ENCODE results near the gene CFAP221.

CFAP221 gene

DNA sequence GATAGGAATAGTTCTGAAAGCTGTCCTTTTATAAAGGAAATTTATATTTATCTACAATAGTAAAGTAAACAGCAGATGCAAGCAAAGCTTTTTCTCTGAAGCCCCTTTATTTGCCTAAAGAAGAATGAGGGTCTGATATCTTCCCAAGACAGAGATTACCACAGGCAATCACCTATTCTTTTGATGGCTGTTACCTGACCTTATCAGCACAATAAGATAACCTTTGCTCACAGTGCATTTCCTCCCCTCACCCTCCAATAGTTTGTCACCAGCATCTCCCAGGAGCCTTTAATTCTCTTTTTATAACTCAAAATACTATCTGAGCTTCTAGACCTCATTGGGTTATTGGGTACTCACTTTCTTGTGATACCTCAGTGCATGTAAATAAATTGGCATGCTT, 6.5 kb upstream of the CFAP221 start:
- no peak for DNase-seq

DNA sequence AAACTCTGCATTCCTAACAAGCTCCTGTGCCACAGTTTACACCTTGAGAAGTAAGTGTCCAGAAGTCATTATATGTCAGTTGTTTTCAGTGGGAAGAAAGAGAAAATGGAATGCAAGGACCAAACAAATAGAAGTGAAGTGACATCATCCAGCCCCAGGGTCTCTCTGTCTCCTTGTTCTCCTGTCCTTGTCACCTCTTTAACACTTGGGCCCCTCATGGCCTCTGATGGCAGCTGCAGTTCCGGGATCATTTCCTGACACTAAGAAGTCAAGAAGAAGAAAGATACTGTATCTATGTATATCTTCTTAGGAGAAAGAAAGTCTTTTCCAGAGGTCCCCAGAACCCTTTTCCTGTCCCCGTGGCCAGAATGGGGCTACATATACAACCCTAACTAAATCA, 2.8 kb upstream of the CFAP221 start:
- no peak for DNase-seq

- no peak for DNase-seq
These were observed 758 bp downstream of the CFAP221 start for GRCh38 chr2:119544939-119545475.

DNA sequence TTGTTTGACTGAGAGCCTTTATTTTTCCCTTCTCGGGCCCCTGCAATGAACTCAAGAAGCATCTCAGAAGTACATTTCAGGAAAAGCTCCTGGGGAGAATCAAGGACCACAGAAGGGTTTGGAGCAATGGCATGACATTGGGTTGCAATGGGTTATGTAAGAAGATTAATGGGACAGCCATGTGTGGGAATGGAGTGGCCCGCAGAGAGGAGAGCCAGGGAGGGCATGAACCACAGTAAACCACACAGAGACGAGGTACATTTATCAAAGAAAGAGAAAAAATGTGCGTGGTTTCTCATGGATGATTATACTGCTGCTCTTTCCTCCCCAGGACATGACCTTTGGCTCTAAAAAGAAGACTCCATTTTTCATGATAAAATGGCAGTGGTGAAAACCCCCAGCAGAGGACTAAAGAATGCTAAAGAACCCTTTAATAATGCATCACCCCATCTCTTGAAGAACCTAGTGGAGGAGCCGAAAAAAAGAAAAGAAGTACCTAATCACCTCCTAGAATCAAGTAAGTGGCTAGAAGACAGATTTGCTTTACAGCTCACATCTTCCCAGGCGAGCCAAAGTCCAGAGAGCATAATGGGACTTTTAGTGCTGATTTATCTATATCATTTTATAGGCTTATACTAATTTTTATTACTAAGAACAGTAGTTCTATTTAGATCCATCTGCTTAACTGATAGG, 1.7 kb downstream of the CFAP221 start:
- no peak for DNase-seq

- no peak for DNase-seq
These were observed 2.2 kb downstream of the CFAP221 start for GRCh38 chr2:119546447-119546767.

GRCh38 chr2:119548516-119549120, 4.4 kb downstream of the CFAP221 start:
- no peak for DNase-seq

DNA sequence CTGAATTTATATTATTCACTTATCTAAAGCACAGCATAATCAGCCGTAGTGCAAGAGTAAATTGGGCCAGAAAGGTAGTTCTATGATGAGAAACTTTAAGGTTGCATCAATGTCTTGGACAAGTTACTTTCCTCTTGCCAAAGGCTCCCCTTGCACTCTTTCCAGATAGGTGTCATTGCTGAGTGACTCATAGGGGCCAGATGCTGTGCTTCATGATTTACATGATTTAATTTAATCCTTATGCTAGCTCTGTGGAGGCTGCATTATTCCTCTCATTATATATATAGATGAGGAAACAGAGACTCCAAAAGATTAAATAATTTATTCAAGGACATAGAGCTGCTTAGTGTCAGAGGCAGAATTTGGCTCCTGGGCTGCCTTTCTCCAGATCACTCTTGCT, 5.0 kb downstream of the CFAP221 start:
- no peak for DNase-seq

DNA sequence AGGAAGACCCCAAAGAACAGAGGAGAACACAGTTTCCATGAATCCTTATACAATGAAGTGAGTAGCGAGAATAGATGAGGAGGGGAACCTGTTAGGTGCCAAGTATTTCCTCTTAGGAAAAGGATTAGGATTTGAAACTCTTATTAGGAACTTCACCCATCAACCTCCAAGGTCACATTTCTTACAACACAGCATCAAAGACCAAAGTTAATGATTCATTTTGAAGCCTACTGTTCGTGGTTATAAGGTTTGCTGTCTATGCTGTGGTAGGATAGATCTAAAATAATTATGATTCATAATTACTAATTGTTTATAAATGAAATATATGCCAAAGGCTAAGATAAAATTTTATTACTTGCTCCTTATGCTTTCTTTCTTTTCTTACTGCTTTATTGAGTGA, 6.1 kb downstream of the CFAP221 start:
- DNase-seq: no peak

DNA sequence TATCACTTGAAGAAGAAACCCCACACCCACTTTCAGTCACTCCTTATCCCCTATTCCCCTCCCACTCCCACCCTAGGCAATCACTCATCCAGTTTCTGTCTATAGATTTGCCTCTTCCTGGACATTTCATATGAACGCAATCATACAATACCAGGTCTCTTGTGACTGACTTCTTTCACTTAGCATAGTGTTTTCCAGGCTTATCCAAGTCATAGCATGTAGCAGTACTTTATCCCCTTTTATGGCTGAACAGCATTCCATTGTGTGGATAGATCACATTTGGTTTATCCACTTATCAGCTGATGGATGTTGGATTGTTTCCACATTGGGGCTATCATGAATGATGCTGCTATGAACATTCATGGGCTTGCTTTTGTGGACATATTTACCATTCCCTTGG, 6.6 kb downstream of the CFAP221 start:
- no peak for DNase-seq

DNA sequence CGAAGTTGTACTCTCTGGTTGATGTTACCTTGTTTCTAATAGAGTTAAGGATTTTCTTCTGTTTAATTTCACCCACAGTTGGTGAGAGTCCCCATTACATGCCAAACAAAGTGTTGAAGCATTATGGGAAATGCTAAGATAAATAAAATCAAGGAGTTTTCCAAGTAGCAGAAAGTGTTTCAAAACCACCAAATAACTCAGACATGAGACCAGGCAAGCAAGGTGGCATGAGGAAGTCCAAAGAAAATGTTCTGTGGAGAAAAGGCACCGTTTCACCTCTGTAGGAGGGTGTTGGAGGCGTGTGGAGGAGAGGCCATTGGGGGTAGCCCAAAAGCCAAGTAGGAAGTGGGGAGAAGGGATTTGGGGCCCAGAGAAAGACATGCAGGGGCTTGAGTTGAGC, 8.7 kb downstream of the CFAP221 start:
- DNase-seq: no peak

DNA sequence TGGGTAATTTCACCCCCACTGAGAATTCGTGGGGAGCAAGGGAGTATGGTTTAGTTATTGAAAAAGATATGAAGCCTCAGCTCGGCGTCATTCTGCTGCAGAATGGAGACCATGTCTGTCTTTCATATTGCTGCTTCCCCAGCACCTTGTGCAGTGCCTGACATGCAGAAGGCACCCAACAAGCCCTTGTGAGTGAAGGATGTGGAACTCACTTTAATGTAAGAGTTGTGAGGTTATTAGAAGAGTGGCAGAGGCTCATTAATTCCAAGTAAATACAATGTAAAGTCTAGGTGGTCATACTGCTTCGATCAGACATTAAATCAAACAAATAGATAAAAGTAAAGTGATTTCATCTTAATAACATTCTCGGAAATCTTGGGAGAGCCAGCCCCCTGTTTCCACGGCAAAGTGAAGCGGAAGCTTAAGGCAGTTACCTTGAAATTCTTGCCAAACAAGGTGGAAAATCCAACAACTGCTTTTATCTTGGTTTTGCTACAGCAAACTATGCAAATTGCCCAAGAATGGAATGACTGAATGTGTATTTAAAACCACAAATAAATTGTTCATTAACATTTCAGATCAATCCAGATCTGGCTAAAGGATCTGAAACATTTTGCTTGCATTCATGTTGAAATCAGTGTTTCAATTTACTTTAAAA, 9.6 kb downstream of the CFAP221 start:
- DNase-seq: no peak

- DNase-seq: no peak
These were observed 21.2 kb downstream of the CFAP221 start for GRCh38 chr2:119565481-119565880.

- DNase-seq: no peak
These were observed 23.0 kb downstream of the CFAP221 start for GRCh38 chr2:119567292-119567691.

DNA sequence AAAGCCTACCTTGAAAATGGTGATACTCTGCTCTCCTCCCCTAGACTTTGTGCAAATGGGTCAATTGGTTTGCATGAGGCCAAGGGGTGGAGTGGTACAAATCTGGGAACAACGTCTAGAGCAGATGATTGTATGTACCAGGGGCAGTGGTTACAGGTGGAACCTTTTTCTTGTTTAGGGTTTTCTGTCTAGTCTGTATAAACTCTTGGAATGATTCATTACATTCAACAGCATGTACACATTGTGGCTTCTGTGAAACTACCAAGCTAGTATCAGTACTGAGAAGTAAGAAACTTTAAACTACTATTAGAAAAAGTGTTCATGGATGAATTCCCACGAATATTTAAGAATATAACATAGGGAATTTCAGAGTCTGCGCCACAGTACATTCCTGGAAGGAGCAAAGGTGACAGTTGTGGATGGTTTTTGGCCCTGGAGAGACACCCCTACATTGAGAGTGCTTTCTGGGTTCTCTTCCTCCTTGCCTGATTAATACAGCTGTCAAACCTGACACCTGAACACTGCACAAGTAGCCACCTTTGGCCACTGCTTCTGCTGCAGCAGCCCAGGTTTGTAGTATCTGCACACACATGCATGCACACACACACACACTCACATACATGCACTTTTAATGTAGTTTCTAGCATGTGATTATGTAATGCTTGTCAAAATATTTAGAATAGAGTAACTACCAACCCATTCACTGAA, 30.0 kb downstream of the CFAP221 start:
- no peak for DNase-seq

DNA sequence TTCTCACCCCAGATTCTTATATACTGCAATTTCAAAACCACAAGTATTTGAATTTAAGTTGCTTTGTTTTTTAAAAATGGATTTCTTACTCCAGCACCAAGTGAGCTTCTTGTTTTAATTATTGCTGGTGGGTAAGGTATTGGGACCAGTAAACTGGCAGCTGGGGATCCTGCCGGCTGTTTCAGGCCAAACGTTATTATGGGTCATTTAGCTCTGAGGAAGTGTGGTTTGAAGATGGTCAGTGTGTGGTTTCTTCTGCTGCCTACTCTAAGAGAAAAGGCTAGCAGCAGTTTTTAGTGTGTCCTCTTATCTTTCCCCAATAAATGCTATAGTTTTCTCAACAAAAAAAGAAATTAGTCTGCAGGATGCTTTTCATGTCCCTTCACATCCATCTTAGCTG, 30.6 kb downstream of the CFAP221 start:
- no peak for DNase-seq

- DNase-seq: no peak
These were observed 31.2 kb downstream of the CFAP221 start for GRCh38 chr2:119575439-119575838.

GRCh38 chr2:119579424-119580295, 35.4 kb downstream of the CFAP221 start:
- no peak for DNase-seq

DNA sequence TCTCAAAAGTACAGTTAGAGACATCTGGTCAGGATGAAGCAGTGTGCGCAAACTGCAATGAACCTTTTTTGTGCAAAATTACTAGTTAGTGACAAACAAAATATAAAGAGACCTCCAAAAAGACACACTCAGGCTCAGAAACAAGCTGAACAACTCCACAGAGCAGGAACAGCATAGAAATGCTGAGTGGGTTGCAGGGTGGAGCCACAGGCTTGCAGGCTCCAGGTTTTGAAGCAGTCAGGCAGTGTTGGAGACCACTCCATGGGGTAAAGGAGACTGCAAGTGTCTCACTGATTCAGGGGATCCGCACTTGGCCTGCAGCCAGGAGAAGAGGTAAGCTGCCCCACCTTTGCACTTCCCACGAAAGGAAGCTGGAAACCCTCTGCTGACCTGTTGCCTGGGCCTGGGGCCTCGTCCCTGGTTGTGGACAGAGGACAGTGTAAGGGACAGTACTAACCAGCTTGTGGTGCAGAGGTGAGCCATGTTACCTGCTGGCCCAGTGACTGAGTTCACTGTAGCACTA, 36.4 kb downstream of the CFAP221 start:
- DNase-seq: no peak

DNA sequence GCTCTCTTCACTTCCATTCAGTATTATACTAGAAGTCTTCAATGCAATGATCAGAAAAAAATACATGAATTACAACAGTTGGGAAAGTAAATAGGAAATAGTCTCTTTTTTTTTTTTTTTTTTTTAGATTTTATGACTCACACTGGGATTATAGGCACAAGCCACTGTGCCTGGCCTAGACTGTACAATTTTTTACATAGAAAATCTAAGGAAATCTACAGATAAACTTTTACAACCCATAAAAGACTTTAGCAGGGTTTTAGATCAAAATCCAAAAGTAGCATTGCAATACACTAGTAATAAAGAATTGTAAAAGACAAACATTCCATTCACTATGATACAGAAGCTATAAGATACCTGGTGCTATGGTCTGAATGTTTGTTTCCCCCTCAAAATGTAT, 39.0 kb downstream of the CFAP221 start:
- DNase-seq: no peak

DNA sequence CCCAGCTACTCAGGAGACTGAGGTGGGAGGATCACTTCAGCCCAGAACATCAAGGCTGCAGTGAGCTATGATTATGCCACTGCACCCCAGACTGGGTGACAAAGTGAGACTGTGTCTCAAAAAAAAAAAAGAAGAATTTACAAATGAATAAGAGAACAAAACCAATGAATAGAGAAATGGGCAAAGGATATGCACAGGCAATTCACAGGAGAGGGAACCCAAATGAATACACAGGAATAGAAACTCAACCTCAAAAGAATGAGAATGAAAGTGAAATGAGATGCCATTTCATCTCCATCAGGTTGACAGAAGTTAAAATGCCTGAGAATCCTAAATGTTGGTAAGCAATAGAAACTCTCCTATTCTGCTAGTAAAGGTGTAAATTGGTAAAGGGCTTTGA, 40.2 kb downstream of the CFAP221 start:
- no peak for DNase-seq

DNA sequence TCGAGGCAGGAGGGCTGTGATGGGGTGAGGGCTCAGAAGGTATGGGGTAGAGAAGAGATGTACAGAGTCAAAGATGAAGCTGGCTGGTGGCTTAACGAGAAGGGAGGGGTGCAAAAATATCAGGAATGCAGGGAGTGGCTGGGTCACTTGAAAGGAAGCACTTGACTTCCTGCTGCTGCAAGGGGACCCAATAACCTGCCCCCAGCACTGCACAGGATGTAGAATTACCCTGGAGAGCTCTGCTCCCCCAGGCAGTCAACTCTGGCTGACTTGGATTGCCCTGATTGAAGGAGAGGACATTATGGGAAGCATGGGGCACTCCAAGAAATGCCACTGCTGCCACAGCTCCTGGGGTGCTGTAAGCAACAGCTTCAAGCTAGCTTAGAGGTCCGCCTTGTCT, 41.8 kb downstream of the CFAP221 start:
- DNase-seq: no peak

DNA sequence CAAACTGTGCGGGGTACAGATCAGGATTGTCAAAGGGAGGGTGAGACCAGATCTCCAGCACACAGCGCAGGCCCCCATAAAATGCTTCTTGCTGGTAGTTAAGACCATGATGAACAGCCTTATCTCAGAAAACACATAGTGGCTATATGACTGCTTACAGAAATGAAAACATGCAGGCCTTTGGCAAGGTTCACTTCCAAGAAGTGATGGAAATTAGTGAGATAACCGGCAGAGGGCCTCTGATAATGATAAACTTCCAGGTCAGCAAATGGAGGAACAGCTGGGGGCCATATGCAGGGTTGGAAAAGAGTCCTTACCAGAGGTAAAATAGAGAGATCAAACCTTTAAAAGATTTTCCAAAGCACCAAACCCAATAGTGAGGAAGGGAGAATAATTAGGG, 46.6 kb downstream of the CFAP221 start:
- no peak for DNase-seq
